CD14-positive monocyte (primary cell): Measurements from ENCODE around the gene RAB21. TPM values are rescaled to one million over a fixed set of nuclear protein-coding genes. Genes with fewer than 3 reads are reported as not detected.

ENCODE experiments used
- DNase-seq, 3 donors: peaks; one replicate each; pipeline ENCODE4 v3.0.0-alpha.2; 2011 to 2022
- H2AFZ ChIP-seq: 2 replicates; pipeline ENCODE4 v1.6.0; 2012; ENCODE audit warnings: mild to moderate bottlenecking, low read depth, low read length, inconsistent platforms; ENCODE audit not compliant: insufficient read depth, poor library complexity, severe bottlenecking
- H3K27ac ChIP-seq, 2 donors: 1 replicate in 1 of 2; 2 replicates in 1 of 2; pipeline ENCODE4 v1.5.1; 2012 to 2013; ENCODE audit warnings: low read length in 2 of 2, control low read depth in 1 of 2, inconsistent platforms in 1 of 2, low read depth in 1 of 2, mild to moderate bottlenecking in 1 of 2
- H3K27me3 ChIP-seq, 2 donors: one replicate each; pipeline versions ENCODE4 v1.6.0 to v1.6.1; 2011 to 2013; ENCODE audit warnings: low read length in 2 of 2; ENCODE audit not compliant: control insufficient read depth in 2 of 2, insufficient read depth in 2 of 2
- H3K36me3 ChIP-seq, 2 donors: replicated peaks in 1 of 2; 1 replicate in 1 of 2; 2 replicates in 1 of 2; pipeline versions ENCODE4 v1.5.1 to v1.6.1; 2012 to 2013; ENCODE audit warnings: low read length in 2 of 2, control low read depth in 1 of 2, inconsistent platforms in 1 of 2, mild to moderate bottlenecking in 1 of 2; ENCODE audit not compliant: insufficient read depth in 2 of 2, control insufficient read depth in 1 of 2
- H3K4me1 ChIP-seq, 2 donors: 1 replicate in 1 of 2; 2 replicates in 1 of 2; pipeline versions ENCODE4 v1.5.1 to v1.6.1; 2012 to 2013; ENCODE audit warnings: low read length in 2 of 2, control low read depth in 1 of 2, inconsistent platforms in 1 of 2, mild to moderate bottlenecking in 1 of 2, moderate library complexity in 1 of 2; ENCODE audit not compliant: insufficient read depth in 2 of 2, control insufficient read depth in 1 of 2
- H3K4me2 ChIP-seq: replicated peaks from 2 replicates; pipeline ENCODE3; 2012; ENCODE audit warnings: low read length, moderate library complexity, mild to moderate bottlenecking; ENCODE audit not compliant: poor library complexity, severe bottlenecking; ENCODE audit errors: extremely low read depth
- H3K4me3 ChIP-seq, 3 experiments: fragments of 200-600 bp in 1 of 3; sonication (generic) in 1 of 3; replicated peaks in 1 of 3; 1 replicate in 2 of 3; 2 replicates in 1 of 3; pipeline ENCODE4 v1.5.1; 2011 to 2013; ENCODE audit warnings: low read length in 3 of 3, mild to moderate bottlenecking in 3 of 3, control low read depth in 2 of 3, low read depth in 2 of 3, inconsistent platforms in 1 of 3, moderate library complexity in 1 of 3
- H3K79me2 ChIP-seq: 2 replicates; pipeline ENCODE4 v1.6.0; 2012; ENCODE audit warnings: mild to moderate bottlenecking, control low read depth, inconsistent platforms, low read length, moderate library complexity; ENCODE audit not compliant: insufficient read depth
- H3K9ac ChIP-seq: 2 replicates; pipeline ENCODE4 v1.6.0; 2017; ENCODE audit warnings: low read length, mild to moderate bottlenecking; ENCODE audit not compliant: insufficient read depth, poor library complexity, severe bottlenecking
- H3K9me3 ChIP-seq, 2 donors: replicated peaks in 1 of 2; 1 replicate in 1 of 2; 2 replicates in 1 of 2; pipeline versions ENCODE4 v1.5.1 to v1.6.1; 2012 to 2013; ENCODE audit warnings: low read length in 2 of 2, control low read depth in 1 of 2; ENCODE audit not compliant: control insufficient read depth in 1 of 2, insufficient read depth in 1 of 2
- H4K20me1 ChIP-seq: 2 replicates; pipeline ENCODE4 v1.6.0; 2012; ENCODE audit warnings: mild to moderate bottlenecking, low read length, control low read depth, moderate library complexity; ENCODE audit not compliant: insufficient read depth
- H3K27ac Mint-ChIP-seq, 7 donors: one replicate each; pipeline ENCODE4 v1.8.0; 2020; ENCODE audit warnings: mild to moderate bottlenecking in 7 of 7, mixed read lengths in 7 of 7, moderate library complexity in 6 of 7, inconsistent platforms in 2 of 7
- H3K27me3 Mint-ChIP-seq, 3 donors: one replicate each; pipeline ENCODE4 v1.8.0; 2021 to 2022; ENCODE audit warnings: low read depth in 3 of 3, mild to moderate bottlenecking in 3 of 3, mixed read lengths in 3 of 3, moderate library complexity in 3 of 3, inconsistent platforms in 1 of 3
- H3K36me3 Mint-ChIP-seq, 2 donors: one replicate each; pipeline ENCODE4 v1.8.0; 2020; ENCODE audit warnings: mixed read lengths in 2 of 2, inconsistent platforms in 1 of 2, mild to moderate bottlenecking in 1 of 2
- H3K4me1 Mint-ChIP-seq: one replicate; pipeline ENCODE4 v1.8.0; 2020; ENCODE audit warnings: mild to moderate bottlenecking, mixed read lengths
- H3K4me3 Mint-ChIP-seq, 2 donors: one replicate each; pipeline ENCODE4 v1.8.0; 2020; ENCODE audit warnings: mild to moderate bottlenecking in 2 of 2, mixed read lengths in 2 of 2, moderate library complexity in 1 of 2
- H3K9me3 Mint-ChIP-seq, 7 donors: one replicate each; pipeline ENCODE4 v1.8.0; 2020 to 2022; ENCODE audit warnings: mixed read lengths in 7 of 7, mild to moderate bottlenecking in 6 of 7, moderate library complexity in 6 of 7, inconsistent platforms in 2 of 7
- CTCF ChIP-seq: fragments of 200-600 bp; IDR thresholded peaks from one replicate; pipeline ENCODE4 v1.8.0; 2022; ENCODE audit warnings: antibody characterized with exemption, mild to moderate bottlenecking
- WGBS: methylation state at CpG from one replicate; pipeline ENCODE4 v1.1.5; 2013; ENCODE audit warnings: missing lambda C conversion rate; ENCODE audit not compliant: insufficient coverage; 5-methylcytosine and 5-hydroxymethylcytosine counted together
- intact Hi-C, 2 donors: fragments of 100-400 bp; cut with micrococcal nuclease; formaldehyde crosslinking; loops; one replicate each; pipeline versions ENCODE4 v1.15.0 to v1.15.1; 2023
- polyA plus RNA-seq, 3 donors: library from polyadenylated mRNA; depleted of rRNA in 1 of 3; unstranded in 2 of 3; stranded (reverse) in 1 of 3; fragments of 300-500 nt in 2 of 3; fragments of >200 nt in 1 of 3; fragmentation: Illumina TruSeq in 2 of 3; gene quantifications; 1 replicate in 2 of 3; 2 replicates in 1 of 3; pipeline ENCODE4 v1.2.3, GENCODE V29; 2012 to 2021

Gene RAB21
- polyA plus RNA-seq, 3 donors, result 10.8 to 36.0 (median 31.1) TPM

GRCh38 chr12:71787580-71787979 is 32.9 kb downstream of the RAB21 start:
- intact Hi-C loops, result loop anchor here in 1 of 2 donors (10.0 kb wide), 1 partner anchor 57 kb away; no protein-coding TSS in a partner anchor
- TF ChIP-seq CTCF, result no peak
- H3K27me3 Mint-ChIP-seq, result no peaks in the 10 kb centered on the region

GRCh38 chr12:71790331-71790730 is 35.7 kb downstream of the RAB21 start:
- Histone ChIP-seq H2AFZ (no peak overlapping the region), H3K79me2 (peaks cover 12% of the 10 kb centered on the region), H3K9ac (no peak overlapping the region), H3K27ac (no peak overlapping the region), H3K27me3 (no peaks in the 10 kb centered on the region), H3K4me2 (no peak overlapping the region), H4K20me1 (peaks cover 36% of the 10 kb centered on the region), H3K36me3 (peaks cover 19 to 42% of the 10 kb centered on the region in 2 donors), H3K4me1 (peaks cover 27 to 28% of the 10 kb centered on the region in 2 donors), H3K4me3 (no peak overlapping the region), H3K9me3 (no peaks in the 10 kb centered on the region)
- intact Hi-C loops, result no loop called here
- no peak overlapping the region for H3K4me3 Mint-ChIP-seq
- peaks cover 39% of the 10 kb centered on the region for H3K4me1 Mint-ChIP-seq
- no CpG with 5 or more reads among the region's 1 CpG for WGBS
- no peak for TF ChIP-seq CTCF
- H3K27me3 Mint-ChIP-seq, result peaks cover 0 to 1% (median 0%) of the 10 kb centered on the region in 3 donors
- DNase-seq, result peak in 1 of 3 donors; percentile 12
- H3K36me3 Mint-ChIP-seq, result peaks cover 14 to 34% of the 10 kb centered on the region in 2 donors
- H3K27ac Mint-ChIP-seq, result peak overlapping the region in 2 of 7 donors; percentile 32 to 49
- H3K9me3 Mint-ChIP-seq, result no peaks in the 10 kb centered on the region

More at GRCh38 chr12:71787580-71787979, 32.9 kb downstream of the RAB21 start:
- Histone ChIP-seq H4K20me1 (peaks cover 42% of the 10 kb centered on the region), H3K9me3 (no peaks in the 10 kb centered on the region), H3K27ac (peak overlapping the region in 1 of 2 donors; percentile 63), H3K4me3 (no peak overlapping the region), H3K27me3 (no peaks in the 10 kb centered on the region), H3K4me1 (peaks cover 27 to 28% of the 10 kb centered on the region in 2 donors), H2AFZ (no peak overlapping the region), H3K36me3 (peaks cover 40 to 65% of the 10 kb centered on the region in 2 donors), H3K4me2 (no peak overlapping the region), H3K79me2 (peaks cover 12% of the 10 kb centered on the region), H3K9ac (no peak overlapping the region)
- Mint-ChIP-seq H3K4me3 (no peak overlapping the region), H3K9me3 (no peaks in the 10 kb centered on the region), H3K36me3 (peaks cover 29 to 52% of the 10 kb centered on the region in 2 donors), H3K27ac (peak overlapping the region in 6 of 7 donors; percentile 14 to 85 (median 43)), H3K4me1 (peaks cover 39% of the 10 kb centered on the region)
- DNase-seq, result no peak
- WGBS, result no CpG with 5 or more reads among the region's 1 CpG
